ENCODE results near the gene NELFB. TPM values are rescaled to one million over a fixed set of nuclear protein-coding genes. Genes with fewer than 3 reads are reported as not detected.
A peak's percentile ranks its signal among the peaks of the same experiment; 100 is the strongest.

Gene NELFB
- polyA plus RNA-seq, 3 donors, result 17.3 to 44.2 (median 18.8) TPM

DNA sequence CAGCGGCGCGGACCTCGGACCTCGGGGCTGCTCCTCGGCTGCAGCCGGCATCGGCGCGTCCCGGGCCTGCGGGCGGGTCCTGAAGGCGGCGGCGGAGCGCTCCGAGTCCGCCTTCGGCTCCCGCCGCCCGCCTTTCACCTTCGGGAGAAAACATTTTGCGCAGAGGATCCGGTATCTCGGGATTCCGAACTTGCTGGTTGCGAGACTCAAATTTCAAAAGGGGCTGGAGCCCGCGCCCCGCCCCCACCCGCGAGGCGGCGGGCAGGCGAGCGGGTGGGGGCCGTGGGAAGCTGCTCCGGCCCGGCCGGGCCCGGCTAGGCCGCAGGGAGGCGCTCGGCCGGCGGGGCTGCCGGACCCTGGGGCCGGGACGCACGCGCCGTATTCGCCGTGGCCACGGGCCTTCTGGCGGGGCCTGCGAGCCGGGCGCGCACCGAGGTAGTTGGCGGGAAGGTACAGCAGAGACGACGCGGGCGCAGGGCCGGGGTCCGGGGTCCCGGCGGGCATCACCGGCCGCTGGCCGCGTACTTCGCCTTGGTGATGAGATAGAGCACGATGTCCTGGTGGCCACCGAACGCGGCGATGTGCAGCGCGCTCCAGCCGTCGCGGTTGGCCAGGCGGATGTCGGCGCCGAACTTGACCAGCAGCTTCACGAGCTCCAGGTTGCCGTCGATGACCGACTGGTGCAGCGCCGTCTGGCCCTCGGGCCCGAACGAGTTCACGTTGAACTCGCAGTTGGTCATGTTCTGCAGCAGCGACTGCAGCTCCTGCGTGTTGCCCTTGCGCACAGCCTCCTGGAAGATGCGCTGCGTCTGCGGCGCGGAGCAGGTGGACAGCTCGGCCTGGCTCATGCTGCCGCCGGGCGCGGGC lies 46.2 kb downstream of the NELFB start:
- peak overlapping the region; percentile 7 to 69 (median 23) for H3K4me3 ChIP-seq (replicated peaks in 1 of 3; ENCODE audit: low read depth in 2 of 3, low read length in 3 of 3)
- Mint-ChIP-seq H3K4me1 (peaks cover 21% of the 10 kb centered on the region), H3K4me3 (peak overlapping the region; percentile 74 to 91), H3K9me3 (peaks cover 0 to 16% (median 9%) of the 10 kb centered on the region in 7 donors), H3K27ac (peak overlapping the region in 1 of 7 donors; percentile 60), H3K27me3 (ENCODE audit: low read depth in 3 of 3) (peaks cover 67 to 89% (median 73%) of the 10 kb centered on the region in 3 donors), H3K36me3 (peaks cover 3 to 9% of the 10 kb centered on the region in 2 donors)
- H3K27me3 ChIP-seq (ENCODE audit: control insufficient read depth in 2 of 2, insufficient read depth in 2 of 2, low read length in 2 of 2), result peaks cover 39 to 85% of the 10 kb centered on the region in 2 donors
- under 1% methylated on average over 115 of the region's 115 CpGs for WGBS (ENCODE audit: insufficient coverage)
- peaks cover 0 to 9% of the 10 kb centered on the region in 2 donors for H3K9me3 ChIP-seq (replicated peaks in 1 of 2; ENCODE audit: control insufficient read depth in 1 of 2, insufficient read depth in 1 of 2, low read length in 2 of 2)
- intact Hi-C loops (cut with micrococcal nuclease), result no loop called here
- peak in 1 of 3 donors; percentile 29 for DNase-seq
- peak overlapping the region; percentile 32 for H3K9ac ChIP-seq (ENCODE audit: insufficient read depth, low read length, poor library complexity, severe bottlenecking)
- no peaks in the 10 kb centered on the region for H4K20me1 ChIP-seq (ENCODE audit: insufficient read depth, low read length)
- H3K36me3 ChIP-seq (replicated peaks in 1 of 2; ENCODE audit: control insufficient read depth in 1 of 2, insufficient read depth in 2 of 2, low read length in 2 of 2), result no peaks in the 10 kb centered on the region
- H3K4me1 ChIP-seq (ENCODE audit: control insufficient read depth in 1 of 2, insufficient read depth in 2 of 2, low read length in 2 of 2), result peaks cover 23 to 37% of the 10 kb centered on the region in 2 donors
- peak; percentile 22 for TF ChIP-seq CTCF (IDR thresholded peaks at IDR 0.05)
- peak overlapping the region; percentile 74 for H3K4me2 ChIP-seq (replicated peaks; ENCODE audit: extremely low read depth, low read length, poor library complexity, severe bottlenecking)
- no peak overlapping the region for H3K27ac ChIP-seq (ENCODE audit: low read depth in 1 of 2, low read length in 2 of 2)
- no peaks in the 10 kb centered on the region for H3K79me2 ChIP-seq (ENCODE audit: insufficient read depth, low read length)
- peak overlapping the region; percentile 70 for H2AFZ ChIP-seq (ENCODE audit: insufficient read depth, low read depth, low read length, poor library complexity, severe bottlenecking)

- Histone ChIP-seq H3K79me2 (ENCODE audit: insufficient read depth, low read length) (no peaks in the 10 kb centered on the region), H4K20me1 (ENCODE audit: insufficient read depth, low read length) (no peaks in the 10 kb centered on the region), H2AFZ (ENCODE audit: insufficient read depth, low read depth, low read length, poor library complexity, severe bottlenecking) (peak within 1 kb of the TSS; percentile 74), H3K4me1 (ENCODE audit: control insufficient read depth in 1 of 2, insufficient read depth in 2 of 2, low read length in 2 of 2) (peaks cover 31 to 45% of the 10 kb centered on the region in 2 donors), H3K4me3 (replicated peaks in 1 of 3; ENCODE audit: low read depth in 2 of 3, low read length in 3 of 3) (peak within 1 kb of the TSS; percentile 15 to 69 (median 23)), H3K27me3 (ENCODE audit: control insufficient read depth in 2 of 2, insufficient read depth in 2 of 2, low read length in 2 of 2) (peaks cover 38 to 85% of the 10 kb centered on the region in 2 donors), H3K9ac (ENCODE audit: insufficient read depth, low read length, poor library complexity, severe bottlenecking) (peak within 1 kb of the TSS; percentile 54), H3K36me3 (replicated peaks in 1 of 2; ENCODE audit: control insufficient read depth in 1 of 2, insufficient read depth in 2 of 2, low read length in 2 of 2) (no peaks in the 10 kb centered on the region), H3K27ac (ENCODE audit: low read depth in 1 of 2, low read length in 2 of 2) (no peak within 1 kb of the TSS), H3K4me2 (replicated peaks; ENCODE audit: extremely low read depth, low read length, poor library complexity, severe bottlenecking) (peak within 1 kb of the TSS; percentile 74), H3K9me3 (replicated peaks in 1 of 2; ENCODE audit: control insufficient read depth in 1 of 2, insufficient read depth in 1 of 2, low read length in 2 of 2) (peaks cover 2 to 9% of the 10 kb centered on the region in 2 donors)
- Mint-ChIP-seq H3K27ac (peak within 1 kb of the TSS in 1 of 7 donors; percentile 60), H3K36me3 (peaks cover 3 to 5% of the 10 kb centered on the region in 2 donors), H3K9me3 (peaks cover 0 to 12% (median 5%) of the 10 kb centered on the region in 7 donors), H3K4me3 (peak within 1 kb of the TSS; percentile 74 to 91), H3K4me1 (peaks cover 19% of the 10 kb centered on the region), H3K27me3 (ENCODE audit: low read depth in 3 of 3) (peaks cover 67 to 89% (median 73%) of the 10 kb centered on the region in 3 donors)
- WGBS (ENCODE audit: insufficient coverage), result under 1% methylated on average over 60 of the region's 60 CpGs
- intact Hi-C loops (cut with micrococcal nuclease), result loop anchor here (2.0 kb wide), 1 partner anchor 25 kb away; no protein-coding TSS in a partner anchor
- no peak for TF ChIP-seq CTCF (IDR thresholded peaks at IDR 0.05)
- DNase-seq, result peak; percentile 78 to 86 (median 82)
Observed at GRCh38 chr9:137302118-137302448, 47.0 kb downstream of the NELFB start, which contains the start of gene NRARP. Gene NRARP, minus strand, starts transcription at chr9:137302271. Its CDS starts 343 bp downstream, at chr9:137301928.
